Measurements from ENCODE around the gene TMEM266. TPM values are rescaled to one million over a fixed set of nuclear protein-coding genes. Genes with fewer than 3 reads are reported as not detected.

TMEM266 gene
- total and polyA plus RNA-seq, 2 of the 4 experiments (the other 2 are of a cell fraction), result not detected

DNA sequence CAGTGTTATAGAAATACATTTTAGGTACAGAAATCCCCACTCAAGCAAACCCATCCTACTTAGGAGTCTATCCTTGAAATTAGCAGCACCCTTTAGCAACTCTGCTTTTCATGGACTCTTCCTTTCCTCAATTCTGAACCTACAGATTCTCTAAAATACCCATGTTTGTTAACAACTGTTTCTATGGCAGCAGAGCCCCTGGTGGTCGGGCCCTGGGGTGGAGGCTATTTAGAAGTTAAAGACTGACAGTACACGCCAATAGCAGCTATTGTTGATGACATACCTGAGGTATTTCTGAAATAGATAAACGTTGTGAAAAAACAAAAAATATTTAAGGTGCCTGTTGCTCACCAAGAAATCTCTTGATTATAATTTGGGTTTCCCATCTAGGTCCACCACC, 24.2 kb upstream of the TMEM266 start:
- WGBS, 2 experiments (ENCODE audit: extremely low coverage in 2 of 2, insufficient read length in 1 of 2), result no CpG with 5 or more reads among the region's 3 CpGs

More for the DNA sequence above, 24.2 kb upstream of the TMEM266 start:
- Histone ChIP-seq H2BK5ac (ENCODE audit: low read depth, low read length, poor library complexity, severe bottlenecking) (no peak overlapping the region), H4K8ac (ENCODE audit: low read depth in 2 of 2, low read length in 2 of 2) (no peak overlapping the region), H2AK9ac (replicated peaks; ENCODE audit: low read depth, low read length, poor library complexity) (no peak overlapping the region), H3K56ac (ENCODE audit: extremely low read depth, insufficient read depth, low read length) (no peak overlapping the region), H2BK15ac (ENCODE audit: low read depth, low read length) (no peak overlapping the region), H3K23ac (ENCODE audit: low read depth, low read length) (no peak overlapping the region), H4K5ac (ENCODE audit: low read depth, low read length) (no peak overlapping the region), H3K4me2 (ENCODE audit: low read depth, low read length) (no peak overlapping the region), H3K4me1 (ENCODE audit: control insufficient read depth, insufficient read depth, low read length) (no peaks in the 10 kb centered on the region), H4K91ac (ENCODE audit: insufficient read depth, low read depth, low read length) (no peak overlapping the region), H2AFZ (replicated peaks; ENCODE audit: low read length, poor library complexity) (no peak overlapping the region), H3K9ac (ENCODE audit: low read depth, low read length) (no peak overlapping the region), H4K20me1 (ENCODE audit: insufficient read depth, low read length) (no peaks in the 10 kb centered on the region), H2BK120ac (ENCODE audit: low read depth, low read length) (no peak overlapping the region), H3K4ac (ENCODE audit: low read depth, low read length) (no peak overlapping the region), H3K9me1 (ENCODE audit: insufficient read depth, low read length) (no peaks in the 10 kb centered on the region), H3K18ac (ENCODE audit: low read depth, low read length) (no peak overlapping the region), H3K79me1 (ENCODE audit: low read depth in 1 of 2, low read length in 2 of 2) (no peaks in the 10 kb centered on the region), H3K9me3 (ENCODE audit: control insufficient read depth, insufficient read depth, low read length) (no peaks in the 10 kb centered on the region), H3K36me3 (ENCODE audit: control insufficient read depth, insufficient read depth, low read length) (no peaks in the 10 kb centered on the region), H3K4me3 (ENCODE audit: insufficient read depth, low read depth, low read length) (no peak overlapping the region), H3K27me3 (ENCODE audit: control insufficient read depth, insufficient read depth, low read length) (peaks cover 27% of the 10 kb centered on the region), H3K27ac (ENCODE audit: insufficient read depth, low read length) (no peak overlapping the region), H2BK20ac (ENCODE audit: low read depth, low read length) (no peak overlapping the region), H3K14ac (replicated peaks; ENCODE audit: low read depth, low read length) (no peak overlapping the region), H2AK5ac (ENCODE audit: low read depth, low read length) (no peak overlapping the region)
- ChIA-PET POLR2A (ENCODE audit: unreplicated experiment) (no interaction called here), CTCF (interaction anchor here (1.2 kb wide), 1 partner anchor 23 kb away, joined by 3 read pairs; the partner anchor contains the start of gene NRG4)
- TF ChIP-seq CHD1 (IDR thresholded peaks at IDR 0.05; ENCODE audit: low read depth, low read length) (no peak), RFX5 (IDR thresholded peaks at IDR 0.05; ENCODE audit: low read depth, low read length) (no peak), RCOR1 (IDR thresholded peaks at IDR 0.05; ENCODE audit: insufficient replicate concordance, low read length) (no peak), BHLHE40 (IDR thresholded peaks at IDR 0.05; ENCODE audit: low read depth, low read length) (no peak), NFE2L2 (IDR thresholded peaks at IDR 0.05; ENCODE audit: low read depth, low read length) (no peak), SMC3 (IDR thresholded peaks at IDR 0.05; ENCODE audit: low read depth, low read length) (no peak), RAD21 (IDR thresholded peaks at IDR 0.05; ENCODE audit: low read length) (no peak), MAFK (IDR thresholded peaks at IDR 0.05; ENCODE audit: low read depth, low read length) (no peak), ELK1 (IDR thresholded peaks at IDR 0.05; ENCODE audit: borderline replicate concordance, low read depth, low read length) (no peak), MXI1 (IDR thresholded peaks at IDR 0.05; ENCODE audit: borderline replicate concordance, low read depth, low read length) (no peak), FOS (IDR thresholded peaks at IDR 0.05; ENCODE audit: low read depth, low read length) (no peak), MAZ (IDR thresholded peaks at IDR 0.05; ENCODE audit: borderline replicate concordance, low read depth, low read length) (no peak), USF2 (IDR thresholded peaks at IDR 0.05; ENCODE audit: low read depth, low read length) (no peak), POLR2A (IDR thresholded peaks at IDR 0.05; ENCODE audit: low read depth, low read length) (no peak), CEBPB (IDR thresholded peaks at IDR 0.05; ENCODE audit: low read depth, low read length) (no peak)
- TF ChIP-seq, protein P1, sequence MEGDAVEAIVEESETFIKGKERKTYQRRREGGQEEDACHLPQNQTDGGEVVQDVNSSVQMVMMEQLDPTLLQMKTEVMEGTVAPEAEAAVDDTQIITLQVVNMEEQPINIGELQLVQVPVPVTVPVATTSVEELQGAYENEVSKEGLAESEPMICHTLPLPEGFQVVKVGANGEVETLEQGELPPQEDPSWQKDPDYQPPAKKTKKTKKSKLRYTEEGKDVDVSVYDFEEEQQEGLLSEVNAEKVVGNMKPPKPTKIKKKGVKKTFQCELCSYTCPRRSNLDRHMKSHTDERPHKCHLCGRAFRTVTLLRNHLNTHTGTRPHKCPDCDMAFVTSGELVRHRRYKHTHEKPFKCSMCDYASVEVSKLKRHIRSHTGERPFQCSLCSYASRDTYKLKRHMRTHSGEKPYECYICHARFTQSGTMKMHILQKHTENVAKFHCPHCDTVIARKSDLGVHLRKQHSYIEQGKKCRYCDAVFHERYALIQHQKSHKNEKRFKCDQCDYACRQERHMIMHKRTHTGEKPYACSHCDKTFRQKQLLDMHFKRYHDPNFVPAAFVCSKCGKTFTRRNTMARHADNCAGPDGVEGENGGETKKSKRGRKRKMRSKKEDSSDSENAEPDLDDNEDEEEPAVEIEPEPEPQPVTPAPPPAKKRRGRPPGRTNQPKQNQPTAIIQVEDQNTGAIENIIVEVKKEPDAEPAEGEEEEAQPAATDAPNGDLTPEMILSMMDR (conservative IDR thresholded peaks at IDR 0.05; ENCODE audit: low read depth, low read length), result no peak
- BruUV-seq (replicated peaks), result no TSS peak
- intact Hi-C loops (cut with micrococcal nuclease), result no loop called here
- in situ Hi-C loops (cut with MboI; ENCODE audit: low sequenced_read_pairs), result no loop called here
- no peak for DNase-seq
- ATAC-seq (ENCODE audit: low read depth), result no peak
- dilution Hi-C loops (cut with HindIII; ENCODE audit: low sequenced_read_pairs, unreplicated experiment), result no loop called here
